ENCODE results near the gene PLCB4. TPM values are rescaled to one million over a fixed set of nuclear protein-coding genes. Genes with fewer than 3 reads are reported as not detected.

The PLCB4 gene
- polyA plus RNA-seq, 1 of the 3 experiments (the other 2 are of a cell fraction), result 5.5 TPM

GRCh38 chr20:9498322-9498721 is 429.4 kb downstream of the PLCB4 start:
- H3K4me2 ChIP-seq, result no peak overlapping the region
- no peak for DNase-seq
- H2AFZ ChIP-seq (ENCODE audit: low read depth), result no peak overlapping the region
- 75% methylated on average over 4 of the region's 4 CpGs for WGBS (ENCODE audit: low lambda C conversion rate)
- no peaks in the 10 kb centered on the region for H3K36me3 ChIP-seq (replicated peaks in 1 of 2; ENCODE audit: control insufficient read depth in 1 of 2, insufficient read depth in 2 of 2, low read length in 1 of 2)
- H3K9me2 ChIP-seq, result no peaks in the 10 kb centered on the region
- no peak for TF ChIP-seq EZH2phosphoT487 (IDR thresholded peaks at IDR 0.05; ENCODE audit: borderline replicate concordance, low read depth)
- TF ChIP-seq, protein P1, sequence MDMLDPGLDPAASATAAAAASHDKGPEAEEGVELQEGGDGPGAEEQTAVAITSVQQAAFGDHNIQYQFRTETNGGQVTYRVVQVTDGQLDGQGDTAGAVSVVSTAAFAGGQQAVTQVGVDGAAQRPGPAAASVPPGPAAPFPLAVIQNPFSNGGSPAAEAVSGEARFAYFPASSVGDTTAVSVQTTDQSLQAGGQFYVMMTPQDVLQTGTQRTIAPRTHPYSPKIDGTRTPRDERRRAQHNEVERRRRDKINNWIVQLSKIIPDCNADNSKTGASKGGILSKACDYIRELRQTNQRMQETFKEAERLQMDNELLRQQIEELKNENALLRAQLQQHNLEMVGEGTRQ (IDR thresholded peaks at IDR 0.05; ENCODE audit: borderline replicate concordance, low read depth, low read length), result no peak
- no peak for TF ChIP-seq FOXJ3 (CRISPR knock-in tag; IDR thresholded peaks at IDR 0.05)
- TF ChIP-seq YY1 (IDR thresholded peaks at IDR 0.05; ENCODE audit: low read depth), result no peak
- TF ChIP-seq REST (IDR thresholded peaks at IDR 0.05; ENCODE audit: low read depth, low read length), result no peak
- TF ChIP-seq MEF2A (IDR thresholded peaks at IDR 0.05; ENCODE audit: borderline replicate concordance, low read depth), result no peak
- TF ChIP-seq FOSL2 (IDR thresholded peaks at IDR 0.05; ENCODE audit: borderline replicate concordance, low read depth), result no peak
- TF ChIP-seq ELF1 (IDR thresholded peaks at IDR 0.05), result no peak
- TF ChIP-seq, protein P2, sequence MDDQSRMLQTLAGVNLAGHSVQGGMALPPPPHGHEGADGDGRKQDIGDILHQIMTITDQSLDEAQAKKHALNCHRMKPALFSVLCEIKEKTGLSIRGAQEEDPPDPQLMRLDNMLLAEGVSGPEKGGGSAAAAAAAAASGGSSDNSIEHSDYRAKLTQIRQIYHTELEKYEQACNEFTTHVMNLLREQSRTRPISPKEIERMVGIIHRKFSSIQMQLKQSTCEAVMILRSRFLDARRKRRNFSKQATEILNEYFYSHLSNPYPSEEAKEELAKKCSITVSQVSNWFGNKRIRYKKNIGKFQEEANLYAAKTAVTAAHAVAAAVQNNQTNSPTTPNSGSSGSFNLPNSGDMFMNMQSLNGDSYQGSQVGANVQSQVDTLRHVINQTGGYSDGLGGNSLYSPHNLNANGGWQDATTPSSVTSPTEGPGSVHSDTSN (IDR thresholded peaks at IDR 0.05), result no peak
- TF ChIP-seq, protein P3, sequence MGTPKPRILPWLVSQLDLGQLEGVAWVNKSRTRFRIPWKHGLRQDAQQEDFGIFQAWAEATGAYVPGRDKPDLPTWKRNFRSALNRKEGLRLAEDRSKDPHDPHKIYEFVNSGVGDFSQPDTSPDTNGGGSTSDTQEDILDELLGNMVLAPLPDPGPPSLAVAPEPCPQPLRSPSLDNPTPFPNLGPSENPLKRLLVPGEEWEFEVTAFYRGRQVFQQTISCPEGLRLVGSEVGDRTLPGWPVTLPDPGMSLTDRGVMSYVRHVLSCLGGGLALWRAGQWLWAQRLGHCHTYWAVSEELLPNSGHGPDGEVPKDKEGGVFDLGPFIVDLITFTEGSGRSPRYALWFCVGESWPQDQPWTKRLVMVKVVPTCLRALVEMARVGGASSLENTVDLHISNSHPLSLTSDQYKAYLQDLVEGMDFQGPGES (IDR thresholded peaks at IDR 0.05; ENCODE audit: low read depth, low read length), result no peak
- TF ChIP-seq, protein P4, sequence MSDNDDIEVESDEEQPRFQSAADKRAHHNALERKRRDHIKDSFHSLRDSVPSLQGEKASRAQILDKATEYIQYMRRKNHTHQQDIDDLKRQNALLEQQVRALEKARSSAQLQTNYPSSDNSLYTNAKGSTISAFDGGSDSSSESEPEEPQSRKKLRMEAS (IDR thresholded peaks at IDR 0.05; ENCODE audit: low read depth), result no peak
- H4K20me1 ChIP-seq (ENCODE audit: insufficient read depth), result no peaks in the 10 kb centered on the region
- CTCF ChIA-PET, result interaction anchor here (1.5 to 2.8 kb wide), 2 partner anchors 12 to 91 kb away, joined by 4 to 13 read pairs; no protein-coding TSS in a partner anchor
- no peaks in the 10 kb centered on the region for H3K27me3 ChIP-seq (ENCODE audit: insufficient read depth)
- POLR2A ChIA-PET, result no interaction called here
- no peaks in the 10 kb centered on the region for H3K79me2 ChIP-seq (ENCODE audit: insufficient read depth)
- H3K9ac ChIP-seq, result no peak overlapping the region
- H3K4me1 ChIP-seq (ENCODE audit: control insufficient read depth in 1 of 2, insufficient read depth in 2 of 2, low read depth in 1 of 2, low read length in 1 of 2), result 0 out of 4 replicates have a peak, but pooled peaks cover 0 to 10% of the 10 kb centered on the region in 2 experiments
- H3K27ac ChIP-seq (ENCODE audit: low read depth in 2 of 2, low read length in 1 of 2), result peak overlapping the region in 1 of 2 experiments; percentile 20; a peak in 1 of 4 replicates
- H3F3A ChIP-seq (replicated peaks; ENCODE audit: insufficient read depth), result no peaks in the 10 kb centered on the region
- no peak overlapping the region for H3K4me3 ChIP-seq (ENCODE audit: low read depth in 2 of 2, low read length in 1 of 2)
- no peaks in the 10 kb centered on the region for H3K9me3 ChIP-seq

Measured in SK-N-SH (cell line).